Islet precursor cell (in vitro differentiated cells): Measurements from ENCODE around the gene SLC35E1.
"Not testable (repeated sequence)": the region's sequence is repeated elsewhere in the genome, so short reads cannot be mapped to it uniquely, and the experiment has no call there.

ENCODE experiments used
- DNase-seq: peaks from one replicate; pipeline ENCODE4 v3.0.0-alpha.2; 2018

Gene SLC35E1

DNA sequence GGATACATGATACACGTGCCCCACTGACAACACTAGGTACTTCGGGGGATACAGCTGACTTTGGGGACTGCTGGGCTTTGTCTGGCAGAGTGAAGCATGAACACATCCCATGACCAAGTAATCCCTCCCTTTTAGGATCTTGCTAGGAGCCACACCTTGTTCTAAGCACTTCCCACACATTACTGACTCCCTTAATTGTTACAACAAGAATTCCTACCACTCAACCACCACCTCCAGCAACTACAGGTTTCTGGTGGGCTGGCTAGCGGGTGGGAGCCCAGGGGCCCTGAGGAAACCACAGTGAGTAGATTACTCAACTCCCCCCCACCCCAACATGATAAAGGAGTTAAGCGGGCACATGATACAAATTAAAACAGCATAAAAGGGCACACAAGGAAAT lies 7.2 kb upstream of the SLC35E1 start:
- DNase-seq = no peak

DNA sequence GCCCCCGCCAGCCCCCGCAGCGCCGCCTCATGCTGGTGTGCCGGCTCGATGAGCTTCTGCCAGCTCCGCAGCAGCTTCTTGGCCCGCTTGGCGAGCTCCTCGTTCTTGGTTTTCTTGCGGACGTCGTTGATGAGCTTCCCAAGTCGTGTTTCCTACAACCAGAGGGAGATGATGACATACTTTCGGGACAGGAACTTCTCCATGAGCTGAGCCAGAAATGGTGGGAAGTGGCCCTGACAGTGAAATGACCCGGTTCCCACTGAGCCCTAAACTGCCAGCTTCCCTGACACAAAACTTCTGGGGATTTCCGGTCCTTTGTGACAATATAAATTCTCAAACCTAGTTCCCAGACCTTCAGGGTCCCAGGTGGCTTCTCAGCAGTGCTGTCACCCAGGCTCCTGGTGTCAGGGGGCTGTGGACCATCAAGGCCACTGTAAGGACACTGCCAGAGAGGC lies 5.3 kb upstream of the SLC35E1 start:
- no peak for DNase-seq

DNA sequence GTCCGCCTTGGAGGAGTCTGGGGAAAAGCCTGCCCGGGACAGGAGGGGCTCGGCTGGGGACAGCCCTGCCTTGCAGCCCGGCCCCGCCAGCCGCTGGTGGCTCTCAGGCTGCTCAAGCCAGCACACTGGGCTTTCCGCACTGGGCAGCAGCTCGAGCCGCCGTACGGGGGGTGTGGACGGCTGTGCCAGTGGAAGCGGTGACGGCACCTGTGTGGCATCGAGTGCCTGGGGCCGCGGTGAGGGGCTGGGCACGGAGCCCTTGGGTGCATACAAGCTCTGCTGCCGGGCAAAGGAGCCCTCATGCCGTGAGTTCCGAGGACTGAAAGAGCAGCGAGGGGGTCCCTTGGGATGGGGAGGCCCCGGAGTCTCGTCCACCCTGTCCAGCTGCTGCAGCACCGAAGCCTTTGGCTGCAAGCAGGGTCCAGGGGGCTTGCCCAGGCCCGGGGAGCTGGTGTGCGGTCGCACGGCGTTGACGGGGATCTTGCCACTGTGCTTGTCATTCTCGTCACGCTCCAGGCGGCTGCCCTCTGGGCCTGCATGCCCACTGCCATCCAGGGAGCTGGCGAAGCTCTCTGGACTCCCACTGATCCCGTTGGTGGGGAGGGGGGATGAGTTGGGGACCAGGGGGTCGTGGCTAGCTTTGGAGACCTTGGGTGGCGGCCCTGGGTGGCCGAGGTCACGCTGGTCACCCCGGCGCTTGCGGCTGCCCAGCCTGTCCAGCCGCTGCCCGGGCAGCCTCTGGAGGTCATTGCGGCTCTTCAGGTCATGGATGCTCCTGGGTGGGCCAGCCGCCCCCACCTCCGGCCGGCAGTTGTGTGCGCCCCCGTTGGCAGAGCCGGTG lies 4.7 kb upstream of the SLC35E1 start:
- no peak for DNase-seq

DNA sequence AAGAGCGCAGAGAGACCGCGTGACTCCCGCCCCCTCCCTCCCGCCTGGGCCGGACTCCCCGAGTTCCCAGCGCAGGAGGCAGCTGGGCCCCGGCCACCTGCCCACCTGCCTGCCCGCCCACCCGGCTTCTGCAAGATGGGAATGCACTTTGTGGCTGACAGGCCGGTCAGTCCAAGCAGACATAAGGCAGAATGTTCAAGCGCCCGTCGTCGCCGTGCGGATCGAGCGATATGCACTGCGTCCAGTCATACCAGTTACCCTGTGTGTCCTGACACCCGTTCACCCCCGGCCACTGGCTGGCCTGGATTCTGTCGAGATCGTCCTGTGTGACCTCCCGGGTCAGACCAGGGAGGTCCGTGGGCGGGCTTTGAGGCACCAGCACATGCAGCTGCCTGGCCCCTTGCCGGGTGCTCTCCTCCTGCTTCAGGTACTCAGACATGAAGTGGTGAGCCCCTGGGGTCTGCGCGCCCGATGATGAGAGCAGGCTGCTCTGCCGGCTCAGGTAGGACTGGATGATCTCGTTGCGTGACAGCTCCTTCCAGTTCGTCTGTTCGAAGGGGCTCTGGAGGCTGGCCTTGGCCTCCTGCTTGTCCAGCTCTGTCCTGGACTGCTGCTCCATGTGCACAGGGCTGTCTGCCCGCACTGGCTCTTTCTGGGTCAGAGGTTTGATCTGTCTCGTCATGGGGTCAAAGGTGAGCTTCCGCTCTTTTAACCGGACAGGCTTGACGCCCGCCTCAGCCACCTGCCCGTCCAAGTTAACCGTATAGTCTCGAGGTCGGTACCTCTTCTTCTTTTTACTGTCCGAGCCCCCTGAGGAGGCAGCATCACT lies 3.9 kb upstream of the SLC35E1 start:
- DNase-seq = peak; percentile 49

DNA sequence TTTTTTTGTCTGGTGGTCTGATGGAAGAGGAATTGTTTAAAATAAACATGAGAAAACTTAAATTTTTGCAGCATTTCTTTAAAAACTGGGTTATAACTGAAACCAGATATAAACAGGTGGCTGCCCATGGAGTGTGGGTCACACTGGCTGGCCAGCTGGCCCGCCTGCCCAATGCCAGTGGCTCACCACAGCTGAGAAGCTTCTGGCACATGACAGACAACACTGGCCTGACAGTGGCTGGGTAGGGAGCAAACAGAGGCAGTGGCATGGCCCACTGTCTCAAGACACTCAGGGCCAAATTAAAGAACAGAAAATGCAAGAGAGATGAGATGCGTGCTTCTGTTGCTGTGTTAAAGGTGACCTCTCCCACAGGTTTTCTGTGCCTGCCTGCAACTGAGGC lies 3.1 kb upstream of the SLC35E1 start:
- DNase-seq = no peak

DNA sequence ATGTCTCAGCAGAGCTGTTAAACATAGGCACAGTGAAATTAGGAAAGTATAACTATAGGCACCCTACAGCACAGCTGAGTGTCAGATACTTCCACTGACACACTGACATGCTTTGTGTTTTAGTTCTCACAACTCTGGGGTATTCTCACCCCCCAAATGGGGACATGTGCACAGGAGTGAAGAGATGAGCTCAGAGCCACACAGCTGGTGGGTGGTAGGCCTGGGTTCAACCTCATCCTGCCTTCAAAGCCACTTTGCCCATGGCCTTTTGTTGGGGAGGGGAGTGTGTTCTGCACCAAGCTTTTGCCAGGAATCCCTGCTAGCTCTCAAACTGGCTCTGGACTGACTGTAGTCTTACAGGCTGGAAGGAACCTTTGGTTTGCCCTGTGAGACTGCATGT lies 1.7 kb upstream of the SLC35E1 start:
- DNase-seq = no peak

DNA sequence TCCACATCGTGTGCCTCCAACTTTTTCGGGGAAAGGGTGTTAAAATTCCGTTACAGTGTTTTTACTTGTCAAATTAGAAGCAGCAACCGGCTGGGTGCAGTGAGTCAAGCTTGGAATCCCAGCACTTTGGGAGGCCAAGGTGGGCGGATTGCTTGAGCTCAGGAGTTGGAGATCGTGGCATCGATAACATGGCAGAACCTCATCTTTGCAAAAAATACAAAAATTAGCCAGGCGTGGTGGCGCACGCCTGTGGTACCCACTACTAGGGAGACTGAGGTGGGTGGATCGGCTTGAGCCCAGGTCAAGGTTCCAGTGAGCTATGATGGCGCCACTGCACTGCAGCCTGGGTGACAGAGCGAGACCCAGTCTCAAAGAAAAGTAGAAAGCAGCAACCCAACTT lies 1.1 kb upstream of the SLC35E1 start:
- DNase-seq = no peak

DNA sequence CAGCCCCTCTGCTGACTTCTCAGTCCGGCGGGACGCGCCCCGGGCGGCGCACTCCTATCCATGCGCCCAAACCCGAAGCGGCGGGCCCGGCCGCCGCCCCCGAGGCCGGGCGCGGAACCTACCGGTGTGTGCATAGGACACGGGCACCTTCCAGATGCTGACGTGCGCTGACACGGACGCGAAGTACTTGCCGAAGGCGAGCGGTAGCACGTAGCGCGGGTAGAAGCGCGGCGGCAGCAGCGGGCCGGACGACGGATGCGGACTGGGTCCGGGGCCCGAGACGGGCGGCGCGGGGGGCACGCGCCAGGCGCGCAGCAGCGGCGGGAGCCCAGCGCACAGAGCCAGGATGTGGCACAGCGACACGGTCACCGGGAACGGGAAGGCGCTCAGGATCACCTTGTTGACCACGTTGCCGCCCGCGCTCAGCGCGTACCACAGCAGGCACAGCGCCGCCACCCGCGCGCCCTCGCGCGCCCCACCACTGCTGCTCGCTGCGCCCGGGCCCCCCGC lies 338 bp downstream of the SLC35E1 start:
- peak; percentile 67 for DNase-seq

DNA sequence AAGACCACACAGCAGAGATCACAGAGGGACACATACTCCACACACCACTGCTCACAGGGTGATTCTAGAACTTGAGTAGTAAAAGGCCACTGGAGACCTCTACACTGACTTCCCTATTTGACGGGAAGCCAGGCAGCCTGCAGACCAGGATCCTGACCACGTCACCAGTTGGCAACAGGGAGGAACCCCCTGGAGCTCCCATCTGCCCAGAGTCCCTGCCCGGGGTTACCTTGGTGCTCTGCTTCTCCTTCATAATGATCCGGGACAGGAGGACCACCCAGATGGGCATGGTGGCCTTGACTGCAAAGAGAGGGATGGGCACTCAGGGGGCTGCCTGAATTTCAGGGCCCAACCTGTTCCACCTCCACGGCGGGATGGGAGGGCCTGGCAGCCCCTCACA lies 932 bp downstream of the SLC35E1 start:
- DNase-seq = no peak

DNA sequence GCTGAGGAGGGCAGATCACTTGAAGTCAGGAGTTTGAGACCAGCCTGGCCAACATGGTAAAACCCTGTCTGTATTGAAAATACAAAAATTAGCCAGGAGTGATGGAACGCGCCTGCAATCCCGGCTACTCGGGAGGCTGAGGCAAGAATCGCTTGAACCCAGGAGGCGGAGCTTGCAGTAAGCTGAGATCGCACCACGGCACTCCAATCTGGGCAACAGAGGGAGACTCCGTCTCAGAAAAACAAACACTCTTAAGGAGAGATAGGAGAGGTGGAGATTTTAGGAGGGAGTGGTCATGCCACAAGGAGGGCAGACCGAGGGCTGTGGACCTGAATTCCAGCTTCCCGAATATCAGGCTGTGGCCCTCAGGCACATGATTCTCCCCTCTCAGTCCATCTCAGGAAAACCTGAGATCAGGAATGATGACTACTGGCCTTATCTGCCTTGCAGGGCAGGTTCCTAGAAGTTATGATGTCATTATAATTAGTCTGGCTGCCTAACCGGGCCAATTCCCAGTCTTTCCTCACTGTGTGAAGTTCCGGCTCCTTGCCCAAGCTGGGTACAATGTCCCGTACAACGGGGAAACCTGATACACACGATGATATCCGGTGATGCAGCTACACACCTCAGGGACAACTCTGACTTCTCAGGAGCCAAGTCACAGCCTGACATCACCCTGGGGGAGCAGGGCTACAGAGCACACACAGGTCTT lies 2.5 kb downstream of the SLC35E1 start:
- DNase-seq = peak; percentile 70

DNA sequence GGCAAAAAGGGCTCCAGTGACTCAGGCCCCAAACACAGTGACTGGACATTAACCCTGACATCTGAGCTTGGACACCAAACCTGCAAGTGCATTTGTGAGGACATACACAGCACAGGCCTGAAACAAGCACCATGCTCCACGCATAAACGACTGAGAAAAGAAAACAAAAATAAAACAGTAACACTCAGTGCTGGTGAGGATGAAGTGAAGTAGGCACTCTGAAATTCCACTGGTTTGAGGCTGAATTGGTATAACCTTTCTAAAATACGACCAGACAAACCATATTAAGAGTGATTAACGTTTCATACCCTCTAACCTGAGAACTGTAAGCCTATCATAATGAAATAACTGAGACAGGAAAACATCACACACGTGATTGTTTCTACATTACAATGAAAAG lies 5.5 kb downstream of the SLC35E1 start:
- DNase-seq = no peak

DNA sequence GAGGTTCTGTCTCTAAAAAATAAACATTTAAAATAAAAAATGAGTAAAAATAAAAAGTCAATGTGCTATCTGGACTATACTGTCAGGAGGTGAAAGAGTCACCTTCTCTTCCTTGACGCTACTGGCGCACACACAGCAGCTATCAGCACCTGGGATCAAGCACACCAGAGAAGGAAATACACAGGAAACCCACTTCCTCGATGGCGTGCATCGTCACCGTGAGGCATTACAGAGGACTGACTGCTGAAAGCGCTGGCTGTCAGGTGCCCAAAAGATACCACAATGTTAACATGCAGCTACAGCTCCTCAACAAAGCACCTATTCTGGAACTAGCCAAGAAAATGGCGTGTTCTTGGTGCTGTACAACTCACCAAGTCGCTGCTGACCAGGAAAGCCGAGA lies 6.1 kb downstream of the SLC35E1 start:
- no peak for DNase-seq

DNA sequence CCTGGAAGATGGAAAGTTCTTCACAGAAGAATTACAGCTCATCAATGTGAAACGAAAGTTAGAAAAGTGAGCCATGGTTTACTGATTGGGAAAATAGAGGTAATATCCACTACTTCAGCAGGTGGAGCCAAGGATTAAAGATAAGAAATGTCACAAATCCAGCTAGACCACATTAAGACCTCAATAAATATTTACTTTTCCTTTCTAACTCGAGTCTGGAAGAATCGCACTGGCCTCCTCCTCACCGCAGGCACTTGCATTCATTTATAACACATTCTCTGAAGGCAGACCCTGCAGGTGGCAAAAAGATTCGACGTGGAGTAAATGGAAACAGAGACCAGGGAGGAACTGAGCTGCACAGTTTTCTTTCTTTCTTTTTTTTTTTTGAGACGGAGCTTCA lies 7.4 kb downstream of the SLC35E1 start:
- DNase-seq = no peak

DNA sequence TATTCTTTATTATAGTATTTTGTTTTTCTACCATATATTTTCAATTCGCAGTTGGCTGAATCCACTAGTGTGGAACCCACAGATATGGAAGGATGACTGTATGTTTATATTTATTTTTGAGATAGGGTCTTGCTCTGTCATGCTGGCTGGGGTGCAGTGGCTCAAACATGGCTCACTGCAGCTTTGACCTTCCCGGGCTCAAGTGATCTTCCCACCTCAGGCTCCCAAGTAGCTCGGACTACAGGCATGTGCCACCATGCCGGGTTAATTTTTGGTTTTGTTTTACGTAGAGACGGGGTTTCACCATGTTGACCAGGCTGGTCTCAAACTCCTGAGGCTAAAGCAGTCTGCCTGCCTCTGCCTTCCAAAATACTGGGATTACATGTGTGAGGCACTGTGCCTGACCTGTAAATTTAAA lies 9.6 kb downstream of the SLC35E1 start:
- DNase-seq = no peak

DNA sequence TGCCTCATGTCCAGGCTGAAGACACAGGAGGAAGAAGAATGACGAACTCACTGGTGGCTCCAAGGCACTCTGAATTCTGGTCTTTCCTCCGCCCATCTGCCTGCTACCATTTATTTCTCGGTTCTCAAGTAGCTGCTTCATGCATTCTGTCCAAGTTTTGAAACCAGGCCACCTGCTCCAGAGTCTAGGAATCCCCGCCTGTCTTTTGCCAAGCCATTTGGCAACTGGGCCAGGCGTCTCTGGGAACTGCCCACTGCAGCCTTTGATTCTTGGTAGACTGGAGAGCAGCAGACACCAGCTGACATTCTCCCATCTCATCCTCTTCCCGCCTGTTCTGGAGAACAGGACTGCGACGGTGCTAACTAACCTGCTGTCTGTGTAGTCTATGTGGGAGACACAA lies 10.8 kb downstream of the SLC35E1 start:
- no peak for DNase-seq

DNA sequence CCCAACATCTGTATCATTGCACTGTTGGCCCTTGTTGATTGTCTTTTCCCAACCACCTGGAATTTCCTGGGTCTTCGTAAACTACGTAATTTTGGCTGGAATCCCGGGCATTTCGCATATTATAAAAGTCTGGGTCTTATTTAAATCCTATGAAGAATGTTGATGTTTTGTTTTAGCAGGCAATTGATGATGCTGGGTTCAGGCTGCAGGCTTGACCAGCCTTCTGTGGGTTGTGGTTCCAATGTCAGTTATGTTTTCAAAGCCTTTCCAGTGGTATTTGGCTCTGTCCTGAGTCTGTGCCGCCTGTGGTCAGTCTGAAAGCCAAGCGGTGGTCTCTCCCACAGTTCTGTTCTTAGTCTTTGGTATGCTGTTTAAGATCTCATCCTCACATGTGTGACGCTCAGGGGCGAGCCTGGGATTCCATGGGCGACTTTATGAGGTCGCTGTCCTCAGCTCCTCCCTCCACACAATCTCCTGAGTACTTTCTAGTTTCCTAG lies 12.4 kb downstream of the SLC35E1 start:
- DNase-seq = no peak

DNA sequence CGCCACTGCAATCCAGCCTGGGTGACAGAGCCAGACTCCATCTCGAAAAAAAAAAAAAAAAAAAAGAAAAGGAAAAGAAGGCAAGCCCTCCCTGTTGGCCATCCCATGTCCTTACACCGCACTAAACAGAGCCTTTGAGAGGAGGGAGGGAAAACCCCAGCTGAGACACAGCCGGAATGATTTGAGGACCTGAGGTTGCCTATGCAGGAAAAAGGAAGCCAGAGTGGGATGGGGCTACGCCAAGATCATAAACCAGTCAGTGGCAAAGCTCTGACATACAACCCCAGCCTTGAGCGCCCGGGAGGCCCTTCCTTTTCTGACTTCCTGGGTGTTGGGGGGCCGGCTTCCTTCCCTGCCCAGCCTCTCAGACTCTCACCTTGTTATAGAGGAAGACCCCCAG lies 17.4 kb downstream of the SLC35E1 start:
- no peak for DNase-seq

DNA sequence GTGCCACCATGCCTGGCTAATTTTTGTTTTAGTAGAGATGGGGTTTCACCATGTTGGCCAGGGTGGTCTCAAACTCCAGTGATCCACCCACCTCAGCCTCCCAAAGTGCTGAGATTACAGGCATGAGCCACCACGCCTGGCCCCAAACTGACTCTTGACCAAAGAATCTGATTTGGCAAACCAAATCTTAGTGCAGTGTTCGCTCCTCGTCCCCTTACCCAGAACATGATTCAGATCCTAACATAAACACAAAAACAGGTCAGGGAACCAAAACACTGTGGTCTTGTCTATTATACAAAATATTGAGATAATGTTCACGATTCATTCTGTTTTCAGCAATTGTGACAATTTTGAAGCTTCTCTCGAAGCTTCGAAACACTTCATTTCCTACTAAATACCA lies 20.3 kb downstream of the SLC35E1 start:
- not testable (repeated sequence) for DNase-seq

DNA sequence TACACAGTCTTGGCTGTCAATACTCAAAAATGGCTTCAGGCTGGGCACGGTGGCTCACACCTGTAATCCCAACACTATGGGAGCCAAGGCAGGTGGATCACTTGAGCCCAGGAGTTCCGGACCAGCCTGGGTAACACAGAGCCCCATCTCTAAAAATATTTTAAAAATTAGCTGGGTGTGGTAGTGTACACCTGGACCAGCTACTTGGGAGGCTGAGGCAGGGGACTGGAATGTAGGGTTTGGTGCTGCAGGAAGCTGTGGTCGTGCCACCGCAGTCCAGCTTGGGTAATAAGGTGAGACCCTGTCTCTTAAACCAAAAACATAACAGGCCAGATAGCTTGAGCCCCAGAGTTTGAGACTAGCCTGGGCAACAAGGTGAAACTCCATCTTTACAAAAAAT lies 23.3 kb downstream of the SLC35E1 start:
- DNase-seq = no peak

DNA sequence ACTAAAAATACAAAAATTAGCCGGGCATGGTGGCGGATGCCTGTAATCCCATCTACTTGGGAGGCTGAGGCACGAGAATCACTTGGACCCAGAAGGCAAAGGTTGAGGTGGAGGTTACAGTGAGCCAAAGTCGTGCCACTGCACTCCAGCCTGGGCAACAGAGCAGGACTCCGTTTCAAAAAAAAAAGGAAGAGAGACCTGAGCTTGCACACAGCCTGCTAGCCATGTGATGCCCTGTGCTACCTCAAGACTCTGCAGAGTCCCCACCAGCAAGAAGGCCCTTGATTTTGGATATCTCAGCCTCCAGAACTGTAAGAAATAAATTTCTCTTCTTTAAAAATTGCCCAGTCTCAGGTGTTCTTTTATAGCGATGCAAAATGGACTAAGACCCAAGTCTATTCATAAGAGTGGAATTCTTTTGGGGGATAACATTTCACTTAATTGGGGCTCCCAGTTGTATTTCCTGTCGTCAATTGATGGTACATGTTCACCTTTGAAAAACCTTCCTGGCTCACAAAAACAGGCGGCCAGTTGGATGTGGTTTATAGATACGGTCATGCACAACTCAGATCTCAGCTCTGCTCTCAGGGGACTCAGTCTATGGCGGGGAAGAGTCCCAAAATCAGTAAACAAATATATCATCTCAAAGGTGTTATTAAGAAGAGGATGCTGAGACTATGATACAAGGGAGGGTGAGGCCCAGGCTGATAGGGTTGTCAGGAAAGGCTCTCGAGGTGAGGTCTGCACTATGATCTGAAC lies 27.6 kb downstream of the SLC35E1 start:
- no peak for DNase-seq

DNA sequence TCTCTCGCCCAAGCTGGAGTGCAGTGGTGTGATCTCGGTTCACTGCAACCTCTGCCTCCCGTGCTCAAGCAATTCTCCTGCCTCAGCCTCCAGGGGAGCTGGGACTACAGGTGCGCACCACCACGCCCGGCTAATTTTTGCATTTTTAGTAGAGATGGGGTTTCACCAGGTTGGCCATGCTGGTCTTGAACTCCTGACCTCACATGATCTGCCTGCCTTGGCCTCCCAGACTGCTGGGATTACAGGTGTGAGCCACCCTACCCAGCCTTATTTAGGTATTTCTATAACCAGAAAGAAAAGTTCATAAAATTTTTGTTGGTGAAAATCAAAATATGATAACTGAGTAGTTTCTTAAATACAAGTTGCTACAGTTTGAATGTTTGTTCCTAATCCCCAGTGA lies 28.5 kb downstream of the SLC35E1 start:
- not testable (repeated sequence) for DNase-seq

DNA sequence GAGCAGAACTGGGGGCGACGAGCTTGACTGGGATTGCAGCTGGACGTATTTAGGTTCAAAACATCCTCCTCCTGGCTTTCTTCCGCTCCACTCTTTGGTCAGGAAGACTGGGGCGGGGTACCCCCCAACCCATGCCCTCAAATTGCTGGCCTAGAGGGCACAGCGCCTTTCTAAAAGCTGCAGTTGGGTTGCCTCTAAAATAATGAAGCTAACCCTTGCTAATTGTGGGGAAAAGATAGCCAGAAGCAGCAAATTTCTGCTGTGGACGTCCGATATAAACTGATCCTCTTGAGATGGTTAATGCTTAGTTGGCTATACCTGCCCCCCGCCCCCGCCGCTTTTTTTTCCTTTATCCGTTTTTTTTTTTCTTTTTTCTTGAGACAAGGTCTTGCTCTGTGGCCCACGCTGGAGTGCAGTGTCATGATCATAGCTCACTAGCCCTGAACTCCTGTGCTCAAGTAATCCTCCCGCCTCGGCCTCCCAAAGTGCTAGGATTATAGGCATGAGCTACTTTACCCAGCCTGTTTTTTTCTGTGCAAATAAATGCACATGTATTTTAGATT lies 29.2 kb downstream of the SLC35E1 start:
- DNase-seq = no peak
